Stimulated activated CD8-positive, alpha-beta memory T cell treated with anti-CD3 and anti-CD28 coated beads, Interleukin-4, amount 100 ng/mL, for 1 hour (primary cell): ENCODE data around the gene ZMAT5.

ENCODE experiments used
- DNase-seq, 2 donors: peaks; one replicate each; pipeline ENCODE4 v3.0.0-alpha.2; 2020; ENCODE audit warnings: low read depth in 2 of 2, low spot score in 1 of 2

The ZMAT5 gene

DNA sequence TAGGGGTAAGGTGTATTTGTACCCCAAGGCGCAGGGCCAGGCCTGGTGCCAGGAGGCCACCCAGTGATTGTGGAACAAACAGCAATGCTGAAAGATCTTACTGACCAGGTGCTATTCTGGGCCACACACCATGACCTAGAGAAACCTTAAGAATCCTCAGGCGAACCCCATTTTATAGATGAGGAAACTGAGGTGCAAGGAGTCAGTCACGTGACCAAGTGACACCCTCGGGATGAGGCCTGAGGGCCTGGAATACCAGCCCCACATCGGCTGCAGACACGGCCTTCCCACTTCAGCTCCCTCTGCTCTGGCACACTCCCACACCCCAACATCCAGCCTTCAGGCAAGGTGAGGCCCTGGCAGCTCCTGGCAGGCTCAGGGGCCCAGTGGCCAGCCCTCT is 33.9 kb downstream of the ZMAT5 start:
- DNase-seq = no peak

- DNase-seq = no peak
Observed at GRCh38 chr22:29731058-29731850, 35.6 kb downstream of the ZMAT5 start.

DNA sequence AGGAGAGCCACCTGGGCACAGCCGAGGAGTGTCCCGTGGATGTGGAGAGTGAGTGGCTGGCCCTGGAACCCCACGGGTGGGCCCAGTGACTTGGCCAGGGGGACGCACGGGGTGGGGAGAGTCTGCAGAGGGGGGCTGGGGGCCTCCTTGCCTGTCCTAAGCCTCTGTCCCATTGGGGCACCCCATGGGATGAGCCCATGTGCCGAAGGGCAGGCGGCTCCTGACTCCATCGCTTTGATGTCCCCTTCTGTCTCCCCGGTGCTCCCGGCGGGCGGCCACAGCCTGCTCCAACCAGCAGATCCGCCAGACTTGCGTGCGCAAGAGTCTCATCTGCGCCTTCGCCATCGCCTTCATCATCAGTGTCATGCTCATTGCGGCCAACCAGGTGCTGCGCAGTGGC is 37.6 kb downstream of the ZMAT5 start:
- DNase-seq = no peak

DNA sequence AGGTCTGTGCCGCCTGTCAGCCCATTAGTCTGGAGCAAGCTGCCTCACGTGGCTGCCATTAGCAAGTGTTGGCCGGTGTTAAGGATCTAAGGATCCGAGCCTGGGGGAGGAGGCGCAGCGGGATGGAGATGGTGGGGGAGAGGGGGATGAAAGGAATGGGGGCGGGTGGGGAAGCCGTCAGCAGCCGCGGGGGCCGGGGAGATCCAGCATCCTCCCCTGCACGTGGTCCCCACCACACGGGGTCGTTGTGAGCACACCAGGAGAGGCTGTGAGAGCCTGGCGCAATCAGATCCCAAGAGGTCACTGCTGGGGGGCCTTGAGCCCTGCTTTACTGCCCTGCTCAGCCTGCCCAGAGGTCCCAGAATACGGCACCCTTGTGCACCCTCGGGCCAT is 39.7 kb downstream of the ZMAT5 start:
- DNase-seq = no peak

DNA sequence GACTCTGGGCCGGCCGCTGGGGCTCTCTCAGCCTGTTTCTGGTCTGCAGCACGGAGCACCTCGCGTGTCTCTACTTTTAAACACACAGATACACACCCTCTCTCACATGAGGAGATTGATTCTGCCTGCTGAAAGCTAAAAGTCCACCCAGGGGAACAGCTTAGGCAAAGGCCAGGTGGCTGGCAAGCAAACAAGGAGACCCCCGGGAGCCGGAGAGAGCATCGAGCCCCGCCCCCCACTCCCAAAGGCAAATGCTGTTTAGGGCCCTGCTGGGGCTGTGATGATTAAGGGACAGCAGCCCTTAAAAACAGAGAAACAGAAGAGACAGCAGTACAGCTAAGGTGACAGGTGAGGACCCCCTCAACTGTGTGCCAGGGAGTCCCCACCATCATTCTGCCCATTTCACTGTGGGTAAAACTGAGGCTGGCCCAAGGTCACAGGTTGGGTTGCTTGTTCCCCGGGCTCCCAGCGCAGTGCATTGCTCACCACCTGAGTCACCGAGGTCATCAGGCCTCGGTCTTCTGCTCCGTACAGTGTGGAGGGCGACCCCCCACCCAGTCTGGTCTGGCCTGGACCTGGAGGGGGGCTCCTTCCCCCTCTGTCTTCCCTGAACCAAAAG is 40.2 kb downstream of the ZMAT5 start:
- DNase-seq = no peak

GRCh38 chr22:29726106-29726505 is 40.7 kb downstream of the ZMAT5 start:
- DNase-seq = no peak

GRCh38 chr22:29724843-29725242 is 42.0 kb downstream of the ZMAT5 start:
- no peak for DNase-seq

DNA sequence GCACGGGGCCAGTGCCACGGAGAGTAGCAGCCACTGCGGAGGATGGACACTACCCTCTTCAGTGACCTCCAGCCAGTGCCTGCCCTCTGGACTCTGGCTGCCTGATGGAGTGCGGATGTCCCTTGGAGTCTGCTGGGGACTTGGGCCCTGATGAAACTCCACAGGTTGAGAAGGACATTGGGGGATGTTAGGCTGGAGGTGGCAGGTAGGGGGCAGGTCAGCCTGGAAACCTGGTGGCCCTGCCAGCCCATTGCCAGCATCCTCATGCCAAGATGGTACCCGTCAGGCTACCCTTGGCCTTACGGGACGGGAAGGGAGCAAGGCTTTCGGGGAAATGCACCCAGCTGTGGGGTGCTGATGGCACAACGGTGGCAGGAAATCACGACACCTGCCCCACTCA is 43.0 kb downstream of the ZMAT5 start:
- no peak for DNase-seq

DNA sequence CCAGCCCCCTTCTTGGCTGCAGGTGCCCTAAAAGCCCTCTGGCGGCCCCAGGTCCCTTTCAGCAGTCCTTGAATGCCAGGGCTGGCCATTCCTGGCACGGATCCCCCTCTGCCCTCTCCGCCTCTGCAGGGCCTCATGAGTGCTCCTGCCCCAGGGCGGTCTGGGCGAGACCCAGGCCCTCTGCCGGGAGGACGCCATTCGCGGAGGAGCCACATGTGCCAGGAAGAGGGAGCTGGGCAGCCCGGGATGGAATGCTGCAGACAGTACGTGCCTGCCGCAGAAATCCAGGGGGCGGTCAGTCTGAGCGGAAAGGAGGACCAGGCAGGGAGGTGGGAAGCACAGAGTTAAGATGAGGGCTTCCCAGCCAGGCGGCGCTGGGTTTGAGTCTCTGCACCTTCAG is 44.2 kb downstream of the ZMAT5 start:
- DNase-seq = no peak

GRCh38 chr22:29722151-29722550 is 44.7 kb downstream of the ZMAT5 start:
- DNase-seq = no peak

- DNase-seq = no peak
Observed at GRCh38 chr22:29720811-29721323, 45.9 kb downstream of the ZMAT5 start.

GRCh38 chr22:29719899-29720645 is 46.7 kb downstream of the ZMAT5 start, which contains the start of gene CABP7:
CABP7 (plus strand) TSS chr22:29720003; CDS start chr22:29720425, 422 bp downstream.
- no peak for DNase-seq

GRCh38 chr22:29718949-29719898 is 47.6 kb downstream of the ZMAT5 start:
- no peak for DNase-seq

- no peak for DNase-seq
Observed at GRCh38 chr22:29717789-29718188, 49.0 kb downstream of the ZMAT5 start.

GRCh38 chr22:29716814-29717545 is 49.8 kb downstream of the ZMAT5 start:
- no peak for DNase-seq

DNA sequence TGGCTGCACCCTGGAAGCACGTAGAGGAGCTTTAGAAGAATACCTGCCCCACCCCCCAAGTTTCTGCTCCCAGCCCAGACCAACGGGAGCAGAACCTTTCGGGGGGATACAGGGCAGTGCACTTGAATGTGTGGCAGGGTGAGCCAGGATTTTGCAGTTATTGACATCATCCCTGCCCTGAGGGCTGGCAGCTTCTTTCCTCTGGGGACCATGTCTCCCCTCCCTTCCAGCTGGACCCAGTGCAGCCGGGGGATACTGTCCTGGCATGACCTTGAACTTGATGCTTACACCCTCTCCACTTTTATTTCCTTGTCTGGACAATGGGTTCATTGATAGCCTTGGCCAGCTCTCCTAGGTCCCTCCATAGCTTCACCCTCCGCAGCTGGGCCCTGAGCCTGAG is 51.1 kb downstream of the ZMAT5 start:
- DNase-seq = no peak

GRCh38 chr22:29715240-29715639 is 51.6 kb downstream of the ZMAT5 start:
- no peak for DNase-seq

- no peak for DNase-seq
Observed at GRCh38 chr22:29713156-29713727, 53.6 kb downstream of the ZMAT5 start.

GRCh38 chr22:29712119-29712518 is 54.7 kb downstream of the ZMAT5 start:
- no peak for DNase-seq
